GM06990 (cell line): Measurements from ENCODE around the gene RFX8.

Source experiments
- DNase-seq: peaks from one replicate; pipeline ENCODE4 v3.0.0-alpha.2; 2011; ENCODE audit not compliant: insufficient read length; ENCODE audit errors: extremely low read depth
- H3K27me3 ChIP-seq: replicated peaks from 2 replicates; pipeline ENCODE4 v1.6.0; 2011; ENCODE audit warnings: low read length; ENCODE audit not compliant: control insufficient read depth, insufficient read depth
- H3K36me3 ChIP-seq: 2 replicates; pipeline ENCODE4 v1.5.1; 2011; ENCODE audit warnings: low read length; ENCODE audit not compliant: control insufficient read depth, insufficient read depth
- H3K4me3 ChIP-seq: replicated peaks from 2 replicates; pipeline ENCODE4 v1.5.1; 2011; ENCODE audit warnings: low read depth, mild to moderate bottlenecking, control low read depth, low read length
- TF ChIP-seq, protein P1 (sequence below): IDR thresholded peaks from 2 replicates; pipeline ENCODE4 v1.5.1; 2011; ENCODE audit warnings: low read length, control low read depth, mild to moderate bottlenecking, inconsistent platforms; ENCODE audit not compliant: insufficient read depth, poor library complexity, severe bottlenecking

Gene RFX8

DNA sequence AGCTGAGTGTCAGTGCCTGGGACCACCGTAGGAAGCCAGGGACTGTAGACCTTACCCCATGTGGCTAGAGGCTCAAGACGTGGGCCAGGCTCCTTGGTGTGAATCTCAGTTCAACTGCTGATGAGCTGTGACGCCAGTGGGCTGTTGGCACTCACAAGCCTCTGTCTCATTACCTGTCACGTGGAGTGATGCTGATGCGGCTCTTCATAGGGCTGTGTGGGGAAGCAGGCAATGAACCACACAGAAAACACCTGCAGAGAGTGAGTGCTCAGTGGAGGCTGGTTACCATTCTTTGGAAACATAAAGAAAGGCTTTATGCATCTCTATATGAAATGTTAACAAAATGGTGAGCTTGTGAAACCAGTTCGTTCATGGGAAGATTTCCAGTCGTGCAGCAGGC is 123.7 kb downstream of the RFX8 start:
- H3K4me3 ChIP-seq, result no peak overlapping the region
- TF ChIP-seq, protein P1, sequence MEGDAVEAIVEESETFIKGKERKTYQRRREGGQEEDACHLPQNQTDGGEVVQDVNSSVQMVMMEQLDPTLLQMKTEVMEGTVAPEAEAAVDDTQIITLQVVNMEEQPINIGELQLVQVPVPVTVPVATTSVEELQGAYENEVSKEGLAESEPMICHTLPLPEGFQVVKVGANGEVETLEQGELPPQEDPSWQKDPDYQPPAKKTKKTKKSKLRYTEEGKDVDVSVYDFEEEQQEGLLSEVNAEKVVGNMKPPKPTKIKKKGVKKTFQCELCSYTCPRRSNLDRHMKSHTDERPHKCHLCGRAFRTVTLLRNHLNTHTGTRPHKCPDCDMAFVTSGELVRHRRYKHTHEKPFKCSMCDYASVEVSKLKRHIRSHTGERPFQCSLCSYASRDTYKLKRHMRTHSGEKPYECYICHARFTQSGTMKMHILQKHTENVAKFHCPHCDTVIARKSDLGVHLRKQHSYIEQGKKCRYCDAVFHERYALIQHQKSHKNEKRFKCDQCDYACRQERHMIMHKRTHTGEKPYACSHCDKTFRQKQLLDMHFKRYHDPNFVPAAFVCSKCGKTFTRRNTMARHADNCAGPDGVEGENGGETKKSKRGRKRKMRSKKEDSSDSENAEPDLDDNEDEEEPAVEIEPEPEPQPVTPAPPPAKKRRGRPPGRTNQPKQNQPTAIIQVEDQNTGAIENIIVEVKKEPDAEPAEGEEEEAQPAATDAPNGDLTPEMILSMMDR, result no peak
- no peaks in the 10 kb centered on the region for H3K36me3 ChIP-seq
- H3K27me3 ChIP-seq, result no peaks in the 10 kb centered on the region; the same call in 1 of the 2 replicates
- DNase-seq, result no peak

DNA sequence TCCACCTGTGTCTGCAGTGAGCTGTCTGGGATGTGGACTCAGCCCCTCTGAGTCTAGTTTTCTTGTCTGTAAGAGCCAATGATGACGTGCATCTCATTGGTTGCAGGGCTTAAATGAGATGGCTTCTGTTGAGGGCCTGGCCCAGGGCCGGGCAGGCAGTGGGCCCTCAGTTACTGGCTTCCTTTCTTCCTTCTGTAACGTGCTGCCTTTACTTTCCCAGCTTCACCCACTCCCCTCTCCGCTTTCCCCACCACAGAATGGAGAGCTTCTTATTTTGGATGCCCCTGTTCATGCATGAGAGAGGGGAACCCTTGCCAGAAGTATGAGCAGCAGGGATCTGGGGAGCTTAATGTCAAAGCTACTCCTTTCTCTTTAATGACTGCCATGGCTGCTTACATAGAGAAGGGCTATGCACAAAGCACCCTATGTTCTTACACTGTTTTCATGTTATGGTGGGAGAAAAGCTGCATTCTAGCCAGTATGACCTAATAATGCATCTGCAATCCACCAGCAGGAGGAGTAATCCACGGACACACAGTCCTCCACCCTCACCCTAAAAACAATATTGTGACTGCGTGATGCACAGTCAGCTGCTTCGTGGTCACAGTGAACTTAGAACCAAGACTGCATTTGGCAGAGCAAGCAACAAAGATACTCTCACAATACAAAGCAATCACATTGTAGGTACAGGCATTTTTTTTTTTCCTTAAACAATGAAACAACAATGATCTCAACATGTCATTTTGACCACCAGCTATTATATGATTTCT is 124.8 kb downstream of the RFX8 start:
- DNase-seq, result no peak
- TF ChIP-seq, protein P1, result no peak
- H3K27me3 ChIP-seq, result no peaks in the 10 kb centered on the region; the same call in 1 of the 2 replicates
- H3K4me3 ChIP-seq, result no peak overlapping the region
- H3K36me3 ChIP-seq, result no peaks in the 10 kb centered on the region

DNA sequence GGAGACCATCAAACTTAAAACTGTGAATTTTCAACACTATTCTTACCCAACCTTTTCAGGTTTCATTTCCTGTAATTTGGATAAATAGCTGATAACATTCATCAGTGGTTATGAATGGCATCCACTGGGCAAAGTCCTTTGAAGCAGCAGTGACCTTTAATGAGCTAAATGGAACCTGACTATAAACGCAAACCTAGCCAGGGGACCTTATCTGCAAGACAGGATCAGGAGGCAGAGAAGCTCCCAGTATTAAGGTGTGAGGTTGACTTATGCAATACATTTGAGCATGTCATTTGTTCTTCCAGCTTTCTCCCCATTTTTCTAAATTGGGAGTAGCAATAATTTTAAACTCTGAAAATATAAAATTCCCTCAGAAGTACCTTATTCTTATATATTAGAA is 126.0 kb downstream of the RFX8 start:
- Histone ChIP-seq H3K27me3 (no peaks in the 10 kb centered on the region; the same call in 1 of the 2 replicates), H3K4me3 (no peak overlapping the region), H3K36me3 (no peaks in the 10 kb centered on the region)
- TF ChIP-seq, protein P1, result no peak
- DNase-seq, result no peak
